ENCODE data around the gene BDH2.

The BDH2 gene

GRCh38 chr4:103099691-103100392 lies at the start of gene BDH2:
BDH2 (minus strand) TSS chr4:103099834; CDS start chr4:103096254, 3,580 bp downstream.
- Mint-ChIP-seq H3K36me3 (ENCODE audit: low read depth) (no peaks in the 10 kb centered on the region), H3K27ac (peak within 1 kb of the TSS; percentile 86), H3K9me3 (no peaks in the 10 kb centered on the region), H3K4me3 (peak within 1 kb of the TSS; percentile 78), H3K27me3 (no peaks in the 10 kb centered on the region), H3K4me1 (ENCODE audit: low read depth) (peaks cover 28% of the 10 kb centered on the region)
- DNase-seq, result no peak

DNA sequence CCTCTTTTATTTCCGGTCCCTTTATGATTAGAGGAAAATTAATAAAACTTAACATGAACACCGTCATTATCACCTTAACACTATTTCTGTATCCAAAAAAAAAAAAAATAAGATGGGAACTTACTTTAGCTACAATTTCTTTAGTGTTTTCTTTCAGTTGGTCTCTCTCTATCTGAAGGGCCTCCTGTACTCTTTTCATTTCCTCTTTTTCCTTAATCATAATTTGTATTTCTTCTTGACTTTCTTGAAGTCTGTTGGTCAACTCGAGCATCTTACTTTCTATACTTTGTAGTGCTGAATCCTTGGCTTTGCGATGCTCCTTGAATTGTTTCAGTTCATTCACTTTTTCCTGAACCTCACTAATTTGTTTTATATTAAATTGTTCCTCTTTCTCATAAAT lies 45.3 kb upstream of the BDH2 start:
- Mint-ChIP-seq H3K9me3 (no peaks in the 10 kb centered on the region), H3K27me3 (no peaks in the 10 kb centered on the region), H3K4me1 (ENCODE audit: low read depth) (peaks cover under 1% of the 10 kb centered on the region), H3K4me3 (no peak overlapping the region), H3K36me3 (ENCODE audit: low read depth) (peaks cover 52% of the 10 kb centered on the region), H3K27ac (no peak overlapping the region)
- DNase-seq, result no peak

- DNase-seq, result no peak
- Mint-ChIP-seq H3K4me1 (ENCODE audit: low read depth) (peaks cover 10% of the 10 kb centered on the region), H3K9me3 (no peaks in the 10 kb centered on the region), H3K27ac (no peak overlapping the region), H3K27me3 (no peaks in the 10 kb centered on the region), H3K4me3 (no peak overlapping the region), H3K36me3 (ENCODE audit: low read depth) (peaks cover 49% of the 10 kb centered on the region)
These were observed 37.8 kb upstream of the BDH2 start for GRCh38 chr4:103137446-103137827.

DNA sequence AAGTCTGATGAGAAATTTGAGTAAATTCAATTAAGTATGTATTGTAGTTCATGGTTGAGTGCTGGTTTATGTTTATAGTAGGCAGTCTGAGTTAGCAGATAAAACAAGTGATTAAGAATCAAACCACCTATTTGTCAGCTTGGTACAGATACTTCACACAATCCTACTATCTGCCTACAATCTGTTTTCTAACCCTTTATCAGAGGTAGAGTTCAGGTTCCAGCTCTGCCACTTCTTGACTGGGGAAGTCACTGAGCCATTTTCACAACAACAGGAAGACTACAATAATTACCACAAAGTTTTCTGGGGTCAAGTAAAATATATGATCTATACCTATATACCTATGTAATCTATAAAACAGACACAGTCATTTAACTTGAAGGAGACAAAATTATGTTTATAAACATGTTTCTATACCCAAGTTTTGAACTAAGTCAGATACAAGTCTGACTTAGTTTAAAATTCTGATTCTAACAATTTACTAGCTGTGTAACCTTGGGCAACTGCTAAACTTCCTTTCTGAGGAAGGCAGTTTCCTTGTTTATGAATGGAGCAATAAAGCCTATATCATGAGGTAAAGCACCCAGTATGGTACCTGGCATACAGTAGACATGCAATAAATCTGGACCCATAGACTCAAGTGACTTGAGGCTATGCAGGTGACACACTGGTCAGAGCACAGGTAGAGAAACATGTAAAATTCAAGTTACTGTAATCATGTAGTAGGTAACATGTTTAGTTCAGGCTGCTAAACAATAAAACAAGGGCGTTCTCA lies 37.2 kb upstream of the BDH2 start:
- no peak overlapping the region for H3K4me3 Mint-ChIP-seq
- peaks cover 53% of the 10 kb centered on the region for H3K36me3 Mint-ChIP-seq (ENCODE audit: low read depth)
- no peak overlapping the region for H3K27ac Mint-ChIP-seq
- H3K4me1 Mint-ChIP-seq (ENCODE audit: low read depth), result peaks cover 10% of the 10 kb centered on the region
- no peaks in the 10 kb centered on the region for H3K9me3 Mint-ChIP-seq
- H3K27me3 Mint-ChIP-seq, result no peaks in the 10 kb centered on the region
- no peak for DNase-seq

DNA sequence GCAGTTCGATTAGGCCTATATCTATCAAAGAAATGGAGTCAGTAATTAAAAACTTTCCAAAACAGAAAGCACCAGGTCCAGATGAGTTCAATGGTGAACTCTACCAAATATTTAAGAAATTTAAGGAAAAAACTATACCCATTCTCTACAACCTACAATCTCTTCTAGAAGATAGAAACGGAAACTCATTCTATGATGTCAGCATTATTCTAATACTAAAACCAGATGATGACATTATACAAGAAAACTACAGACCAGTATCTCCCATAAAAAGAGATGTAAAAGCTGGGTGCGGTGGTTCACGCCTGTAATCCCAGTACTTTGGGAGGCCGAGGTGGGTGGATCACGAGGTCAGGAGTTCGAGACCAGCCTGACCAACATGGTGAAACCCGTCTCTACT lies 29.5 kb upstream of the BDH2 start:
- peaks cover 16% of the 10 kb centered on the region for H3K9me3 Mint-ChIP-seq
- H3K27ac Mint-ChIP-seq, result no peak overlapping the region
- no peak overlapping the region for H3K4me3 Mint-ChIP-seq
- peaks cover 38% of the 10 kb centered on the region for H3K36me3 Mint-ChIP-seq (ENCODE audit: low read depth)
- DNase-seq, result no peak
- no peaks in the 10 kb centered on the region for H3K4me1 Mint-ChIP-seq (ENCODE audit: low read depth)
- no peaks in the 10 kb centered on the region for H3K27me3 Mint-ChIP-seq

GRCh38 chr4:103126126-103126525 lies 26.5 kb upstream of the BDH2 start:
- peaks cover 16% of the 10 kb centered on the region for H3K9me3 Mint-ChIP-seq
- no peak overlapping the region for H3K27ac Mint-ChIP-seq
- DNase-seq, result no peak
- H3K27me3 Mint-ChIP-seq, result no peaks in the 10 kb centered on the region
- H3K36me3 Mint-ChIP-seq (ENCODE audit: low read depth), result peaks cover 36% of the 10 kb centered on the region
- H3K4me3 Mint-ChIP-seq, result no peak overlapping the region
- no peaks in the 10 kb centered on the region for H3K4me1 Mint-ChIP-seq (ENCODE audit: low read depth)

DNA sequence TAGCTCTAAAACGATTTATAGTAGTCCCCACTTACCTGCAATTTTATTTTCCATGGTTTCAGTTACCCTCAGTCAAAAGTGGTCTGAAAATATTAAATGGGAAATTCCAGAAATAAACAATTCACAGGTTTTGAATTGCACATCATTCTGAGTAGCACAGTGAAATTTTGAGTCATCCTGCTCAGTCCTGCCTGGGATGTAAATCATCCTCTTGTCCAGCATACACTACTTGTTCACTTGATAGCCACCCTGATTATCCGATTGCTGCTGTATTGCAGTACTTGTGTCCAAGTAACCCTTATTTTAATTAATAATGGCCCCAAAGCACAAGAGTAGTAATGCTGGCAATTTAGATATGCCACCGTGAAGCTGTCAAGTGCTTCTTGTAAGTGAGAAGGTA lies 23.5 kb upstream of the BDH2 start:
- Mint-ChIP-seq H3K27ac (no peak overlapping the region), H3K36me3 (ENCODE audit: low read depth) (peaks cover 24% of the 10 kb centered on the region), H3K4me3 (no peak overlapping the region), H3K4me1 (ENCODE audit: low read depth) (no peaks in the 10 kb centered on the region), H3K27me3 (no peaks in the 10 kb centered on the region), H3K9me3 (peaks cover 6% of the 10 kb centered on the region)
- no peak for DNase-seq

DNA sequence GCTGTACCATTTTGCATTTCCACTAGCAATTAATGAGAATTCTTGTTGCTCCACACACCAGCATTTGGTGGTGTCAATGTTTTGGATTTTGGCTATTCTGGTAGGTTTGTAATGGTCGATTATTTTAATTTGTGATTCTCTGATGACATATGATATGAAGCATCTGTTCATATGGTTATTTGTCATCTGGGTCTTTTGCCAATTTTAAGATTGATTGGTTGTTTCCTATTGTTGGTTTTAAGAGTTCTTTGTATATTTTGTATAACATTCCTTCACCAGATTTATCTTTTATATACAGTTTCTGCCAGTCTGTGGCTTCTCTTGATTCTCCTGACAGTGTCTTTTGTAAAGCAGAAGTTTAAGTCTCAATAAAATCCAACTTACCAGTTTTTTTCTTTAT lies 18.5 kb upstream of the BDH2 start:
- Mint-ChIP-seq H3K36me3 (ENCODE audit: low read depth) (peaks cover 11% of the 10 kb centered on the region), H3K27ac (no peak overlapping the region), H3K27me3 (no peaks in the 10 kb centered on the region), H3K4me1 (ENCODE audit: low read depth) (no peaks in the 10 kb centered on the region), H3K9me3 (no peaks in the 10 kb centered on the region), H3K4me3 (no peak overlapping the region)
- DNase-seq, result no peak

DNA sequence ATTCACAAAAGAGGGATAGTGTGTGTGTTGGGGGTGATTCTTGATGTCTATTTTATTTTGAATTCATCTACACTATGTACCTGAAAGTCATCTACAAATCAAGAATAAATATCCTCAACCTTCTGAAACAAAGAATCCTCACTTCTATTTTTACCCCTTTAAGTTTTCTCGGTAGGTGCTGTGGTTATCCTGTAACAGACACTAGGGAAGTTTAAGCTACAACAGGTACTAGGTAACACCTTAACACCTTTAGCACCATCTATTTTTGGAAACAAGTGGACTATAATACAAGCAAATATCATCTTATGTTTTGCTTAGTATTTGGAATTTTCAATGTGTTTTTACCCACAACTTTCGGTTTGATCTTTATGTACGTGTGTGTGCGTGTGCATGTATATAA lies 12.0 kb upstream of the BDH2 start:
- Mint-ChIP-seq H3K36me3 (ENCODE audit: low read depth) (peaks cover 17% of the 10 kb centered on the region), H3K4me1 (ENCODE audit: low read depth) (no peaks in the 10 kb centered on the region), H3K27ac (no peak overlapping the region), H3K9me3 (no peaks in the 10 kb centered on the region), H3K4me3 (no peak overlapping the region), H3K27me3 (no peaks in the 10 kb centered on the region)
- no peak for DNase-seq

DNA sequence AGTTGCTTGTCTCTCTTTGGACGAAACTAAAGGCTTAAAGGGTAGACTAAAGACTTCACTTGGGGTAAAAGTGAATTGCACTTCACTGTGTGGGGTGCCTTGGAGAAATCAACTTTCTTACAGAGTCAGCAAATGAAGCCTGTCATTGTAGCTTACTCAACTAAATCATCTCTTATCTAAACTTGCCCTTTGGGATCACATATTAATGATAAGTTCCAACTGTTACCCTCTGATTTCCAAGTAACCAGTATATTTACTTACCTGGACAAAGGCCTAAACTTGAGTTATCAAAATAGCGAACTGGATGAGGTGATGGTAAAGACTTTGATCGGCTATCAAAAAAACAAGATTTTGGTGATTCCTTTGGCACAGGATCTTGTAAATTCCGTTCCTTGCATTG lies 8.9 kb upstream of the BDH2 start:
- no peaks in the 10 kb centered on the region for H3K9me3 Mint-ChIP-seq
- no peak overlapping the region for H3K27ac Mint-ChIP-seq
- peaks cover 15% of the 10 kb centered on the region for H3K36me3 Mint-ChIP-seq (ENCODE audit: low read depth)
- no peaks in the 10 kb centered on the region for H3K27me3 Mint-ChIP-seq
- no peak overlapping the region for H3K4me3 Mint-ChIP-seq
- no peak for DNase-seq
- H3K4me1 Mint-ChIP-seq (ENCODE audit: low read depth), result no peaks in the 10 kb centered on the region

- no peak overlapping the region for H3K4me3 Mint-ChIP-seq
- no peak for DNase-seq
- peaks cover 15% of the 10 kb centered on the region for H3K36me3 Mint-ChIP-seq (ENCODE audit: low read depth)
- H3K4me1 Mint-ChIP-seq (ENCODE audit: low read depth), result no peaks in the 10 kb centered on the region
- H3K27ac Mint-ChIP-seq, result no peak overlapping the region
- no peaks in the 10 kb centered on the region for H3K27me3 Mint-ChIP-seq
- H3K9me3 Mint-ChIP-seq, result no peaks in the 10 kb centered on the region
These were observed 6.1 kb upstream of the BDH2 start for GRCh38 chr4:103105558-103106356.

DNA sequence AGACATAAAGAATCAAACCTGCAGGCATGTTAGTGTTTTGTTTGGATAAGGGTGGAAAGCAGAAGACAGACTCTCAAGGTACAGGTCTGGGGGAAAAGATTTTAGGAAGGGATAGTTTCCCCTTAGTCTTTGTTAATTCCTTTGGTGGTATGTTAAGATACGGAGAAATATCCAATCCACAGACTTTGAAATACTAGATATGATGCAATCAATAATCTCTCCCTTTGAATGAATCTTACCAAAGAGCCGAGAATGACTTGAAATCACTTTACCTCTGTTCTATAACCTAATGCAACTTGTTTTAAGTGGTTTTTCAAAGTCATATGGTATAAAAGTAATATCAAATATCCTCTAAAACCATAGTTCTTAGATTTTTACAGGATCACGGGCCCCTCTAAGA lies 5.3 kb upstream of the BDH2 start:
- Mint-ChIP-seq H3K27ac (no peak overlapping the region), H3K4me1 (ENCODE audit: low read depth) (no peaks in the 10 kb centered on the region), H3K27me3 (no peaks in the 10 kb centered on the region), H3K36me3 (ENCODE audit: low read depth) (peaks cover 13% of the 10 kb centered on the region), H3K4me3 (no peak overlapping the region), H3K9me3 (no peaks in the 10 kb centered on the region)
- DNase-seq, result no peak

DNA sequence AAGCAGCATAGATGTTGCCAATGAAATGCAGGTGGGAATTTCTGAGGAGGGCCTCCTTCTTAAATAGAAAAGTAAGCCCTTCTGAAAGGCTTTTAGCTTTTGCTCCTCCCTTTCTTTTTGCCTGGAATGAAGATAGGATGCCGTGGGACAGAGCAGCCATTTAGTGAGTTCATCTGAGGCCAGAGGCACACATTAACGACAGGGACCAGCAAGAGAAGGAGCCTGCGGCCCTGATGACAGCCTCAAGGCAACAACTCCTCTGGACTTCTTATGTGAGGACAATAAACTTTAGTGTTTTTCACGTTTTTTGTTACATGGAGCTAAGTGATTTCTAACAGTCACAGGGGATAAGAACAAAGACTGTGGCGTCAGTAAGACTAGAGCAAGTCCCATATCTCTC lies 1.1 kb upstream of the BDH2 start:
- H3K4me3 Mint-ChIP-seq, result no peak overlapping the region
- peaks cover 28% of the 10 kb centered on the region for H3K4me1 Mint-ChIP-seq (ENCODE audit: low read depth)
- no peak overlapping the region for H3K27ac Mint-ChIP-seq
- no peak for DNase-seq
- H3K9me3 Mint-ChIP-seq, result no peaks in the 10 kb centered on the region
- no peaks in the 10 kb centered on the region for H3K36me3 Mint-ChIP-seq (ENCODE audit: low read depth)
- no peaks in the 10 kb centered on the region for H3K27me3 Mint-ChIP-seq

- peak overlapping the region; percentile 86 for H3K27ac Mint-ChIP-seq
- no peaks in the 10 kb centered on the region for H3K27me3 Mint-ChIP-seq
- H3K4me3 Mint-ChIP-seq, result peak overlapping the region; percentile 78
- DNase-seq, result no peak
- no peaks in the 10 kb centered on the region for H3K36me3 Mint-ChIP-seq (ENCODE audit: low read depth)
- H3K9me3 Mint-ChIP-seq, result no peaks in the 10 kb centered on the region
- peaks cover 28% of the 10 kb centered on the region for H3K4me1 Mint-ChIP-seq (ENCODE audit: low read depth)
These were observed 736 bp downstream of the BDH2 start for GRCh38 chr4:103098756-103099440.

Measured in activated T-cell treated with anti-CD3 and anti-CD28 coated beads, Interleukin-2, amount 50 U/mL, for 24 hours (primary cell).